Aorta (tissue), 5 donors: Measurements from ENCODE around the gene PRR12. TPM values are rescaled to one million over a fixed set of nuclear protein-coding genes. Genes with fewer than 3 reads are reported as not detected.

Experiments used
- ATAC-seq: fragments of 200-7000 bp; cut with Tn5 transposase; one replicate; pipeline ENCODE4 v1.9.1; 2022; ENCODE audit warnings: moderate library complexity; ENCODE audit not compliant: low FRiP score
- DNase-seq, 2 donors: peaks; one replicate each; pipeline ENCODE4 v3.0.0-alpha.2; 2020
- H3K27ac ChIP-seq, 2 donors: one replicate each; pipeline ENCODE4 v1.5.1; 2013; ENCODE audit warnings: low read length in 2 of 2, mild to moderate bottlenecking in 2 of 2, moderate library complexity in 2 of 2, control low read depth in 1 of 2, inconsistent platforms in 1 of 2, low read depth in 1 of 2
- H3K27me3 ChIP-seq, 2 donors: one replicate each; pipeline ENCODE4 v1.6.1; 2013; ENCODE audit warnings: control low read depth in 1 of 2, low read length in 1 of 2, mild to moderate bottlenecking in 1 of 2, moderate library complexity in 1 of 2; ENCODE audit not compliant: insufficient read depth in 2 of 2, control insufficient read depth in 1 of 2
- H3K36me3 ChIP-seq, 2 donors: one replicate each; pipeline ENCODE4 v1.6.1; 2013; ENCODE audit warnings: control low read depth in 1 of 2, low read length in 1 of 2, mild to moderate bottlenecking in 1 of 2; ENCODE audit not compliant: insufficient read depth in 2 of 2, control insufficient read depth in 1 of 2
- H3K4me1 ChIP-seq, 2 donors: one replicate each; pipeline ENCODE4 v1.6.1; 2013; ENCODE audit warnings: low read length in 2 of 2, control low read depth in 1 of 2, mild to moderate bottlenecking in 1 of 2, moderate library complexity in 1 of 2; ENCODE audit not compliant: insufficient read depth in 2 of 2, control insufficient read depth in 1 of 2
- H3K4me3 ChIP-seq, 2 donors: one replicate each; pipeline ENCODE4 v1.5.1; 2013; ENCODE audit warnings: low read length in 2 of 2, control low read depth in 1 of 2, mild to moderate bottlenecking in 1 of 2
- H3K9me3 ChIP-seq: one replicate; pipeline ENCODE4 v1.6.1; 2013; ENCODE audit warnings: mild to moderate bottlenecking, low read length; ENCODE audit not compliant: control insufficient read depth
- WGBS, 2 donors: extraction: QIAGEN DNeasy Blood & Tissue Kit; methylation state at CpG; one replicate each; pipeline ENCODE4 v1.1.7; 2013; 5-methylcytosine and 5-hydroxymethylcytosine counted together
- intact Hi-C, 2 donors: fragments of 100-400 bp; cut with DNase I; formaldehyde crosslinking; loops; one replicate each; pipeline versions ENCODE4 v1.14.2 to v1.15.0; 2022
- polyA plus RNA-seq, 2 donors: library from polyadenylated mRNA; stranded (reverse); fragments of 200-250 nt; gene quantifications; one replicate each; pipeline ENCODE4 v1.2.3, GENCODE V29; 2013
- total RNA-seq, 2 donors: library from RNA; stranded (reverse); fragmentation: NEBNext Ultra II Directional; extraction: Animal tissue kit (Norgen Biotek cat#: 25700); gene quantifications; one replicate each; pipeline ENCODE4 v1.2.1, GENCODE V29; 2021
- donor health status: healthy with polysubstance abuse.
- donor health status: Bipolar disorder and iron deficiency.
- donor health status: DM: no; HTN: no; CAD: no.
- donor health status: DM: no; HTN: no; CAD: no.
- donor health status: DM: yes; HTN: yes; CAD: no.

The PRR12 gene
- total and polyA plus RNA-seq, 4 donors, result 2.6 to 31.3 (median 15.1) TPM

- no peaks in the 10 kb centered on the region for H3K27me3 ChIP-seq
- H3K9me3 ChIP-seq, result no peaks in the 10 kb centered on the region
- H3K4me1 ChIP-seq, result no peaks in the 10 kb centered on the region
- H3K27ac ChIP-seq, result no peak overlapping the region
- H3K36me3 ChIP-seq, result peaks cover 0 to 2% of the 10 kb centered on the region in 2 donors
- DNase-seq (no peak), ATAC-seq (no peak)
- no peak overlapping the region for H3K4me3 ChIP-seq
- intact Hi-C loops, result no loop called here
- 86 to 88% methylated on average over 12 of the region's 12 CpGs for WGBS, 2 donors
Observed at GRCh38 chr19:49658566-49659442, 67.8 kb downstream of the PRR12 start.

GRCh38 chr19:49660338-49660961, 69.5 kb downstream of the PRR12 start:
- WGBS, 2 donors, result 82 to 83% methylated on average over 15 of the region's 15 CpGs
- H3K9me3 ChIP-seq, result no peaks in the 10 kb centered on the region
- H3K27ac ChIP-seq, result no peak overlapping the region
- H3K27me3 ChIP-seq, result no peaks in the 10 kb centered on the region
- H3K4me3 ChIP-seq, result no peak overlapping the region
- peaks cover 0 to 2% of the 10 kb centered on the region in 2 donors for H3K36me3 ChIP-seq
- intact Hi-C loops, result no loop called here
- no peak for DNase-seq
- no peaks in the 10 kb centered on the region for H3K4me1 ChIP-seq
- ATAC-seq, result no peak

GRCh38 chr19:49662011-49662410, 71.0 kb downstream of the PRR12 start:
- 84 to 87% methylated on average over 16 of the region's 16 CpGs for WGBS, 2 donors
- no peak overlapping the region for H3K4me3 ChIP-seq
- H3K4me1 ChIP-seq, result no peaks in the 10 kb centered on the region
- H3K36me3 ChIP-seq, result peaks cover 0 to 2% of the 10 kb centered on the region in 2 donors
- no peaks in the 10 kb centered on the region for H3K9me3 ChIP-seq
- intact Hi-C loops, result no loop called here
- no peaks in the 10 kb centered on the region for H3K27me3 ChIP-seq
- DNase-seq (no peak), ATAC-seq (no peak)
- no peak overlapping the region for H3K27ac ChIP-seq

GRCh38 chr19:49663224-49663623, 72.2 kb downstream of the PRR12 start:
- peaks cover 0 to 2% of the 10 kb centered on the region in 2 donors for H3K36me3 ChIP-seq
- no peak overlapping the region for H3K4me3 ChIP-seq
- DNase-seq, result no peak
- H3K4me1 ChIP-seq, result no peaks in the 10 kb centered on the region
- H3K27me3 ChIP-seq, result no peaks in the 10 kb centered on the region
- no peak overlapping the region for H3K27ac ChIP-seq
- intact Hi-C loops, result no loop called here
- H3K9me3 ChIP-seq, result no peaks in the 10 kb centered on the region
- 84 to 86% methylated on average over 12 of the region's 12 CpGs for WGBS, 2 donors
- no peak for ATAC-seq

- ATAC-seq, result peak; percentile 92
- intact Hi-C loops, result loop anchor here (1.0 to 5.0 kb wide), 4 partner anchors 26 to 152 kb away; partner anchors contain the start of genes PRR12 (in 2 of the 2) and FCGRT (in 1 of the 2)
- Histone ChIP-seq H3K4me3 (peak overlapping the region; percentile 6 to 50), H3K27me3 (no peaks in the 10 kb centered on the region), H3K36me3 (no peaks in the 10 kb centered on the region), H3K9me3 (no peaks in the 10 kb centered on the region), H3K4me1 (no peaks in the 10 kb centered on the region), H3K27ac (peak overlapping the region in 1 of 2 donors; percentile 80)
- peak; percentile 95 to 98 for DNase-seq
- 1% methylated on average over 53 of the region's 53 CpGs for WGBS, 2 donors
Observed at GRCh38 chr19:49664171-49665035, 73.4 kb downstream of the PRR12 start.

- Histone ChIP-seq H3K4me1 (no peaks in the 10 kb centered on the region), H3K4me3 (peak overlapping the region; percentile 6 to 50), H3K27ac (peak overlapping the region in 1 of 2 donors; percentile 80), H3K27me3 (no peaks in the 10 kb centered on the region), H3K36me3 (no peaks in the 10 kb centered on the region), H3K9me3 (no peaks in the 10 kb centered on the region)
- intact Hi-C loops, result loop anchor here (1.0 to 5.0 kb wide), 4 partner anchors 27 to 153 kb away; partner anchors contain the start of genes PRR12 (in 2 of the 2) and FCGRT (in 1 of the 2)
- 0 to 1% methylated on average over 7 of the region's 7 CpGs for WGBS, 2 donors
- peak; percentile 0 for ATAC-seq
- no peak for DNase-seq
Observed at GRCh38 chr19:49665036-49665350, 74.0 kb downstream of the PRR12 start.

GRCh38 chr19:49665351-49666119, 74.6 kb downstream of the PRR12 start, which contains the start of the genes BCL2L12 and IRF3:
Gene BCL2L12, plus strand, starts transcription at chr19:49665933. Its CDS starts 760 bp downstream, at chr19:49666693.
Gene IRF3, minus strand, starts transcription at chr19:49665857. Its CDS starts 1,019 bp downstream, at chr19:49664838.
- no peaks in the 10 kb centered on the region for H3K27me3 ChIP-seq
- WGBS, 2 donors, result 0% methylated on average over 50 of the region's 50 CpGs
- H3K4me3 ChIP-seq, result peak within 1 kb of the TSS; percentile 49 to 50
- peak within 1 kb of the TSS in 1 of 2 donors; percentile 80 for H3K27ac ChIP-seq
- no peaks in the 10 kb centered on the region for H3K9me3 ChIP-seq
- DNase-seq (peak; percentile 99 to 100), ATAC-seq (peak; percentile 95)
- H3K4me1 ChIP-seq, result no peaks in the 10 kb centered on the region
- intact Hi-C loops, result loop anchor here (1.0 to 5.0 kb wide), 4 partner anchors 27 to 153 kb away; partner anchors contain the start of genes PRR12 (in 2 of the 2) and FCGRT (in 1 of the 2)
- no peaks in the 10 kb centered on the region for H3K36me3 ChIP-seq
